ENCODE measurements around the gene ZBTB7C.

Gene ZBTB7C

DNA sequence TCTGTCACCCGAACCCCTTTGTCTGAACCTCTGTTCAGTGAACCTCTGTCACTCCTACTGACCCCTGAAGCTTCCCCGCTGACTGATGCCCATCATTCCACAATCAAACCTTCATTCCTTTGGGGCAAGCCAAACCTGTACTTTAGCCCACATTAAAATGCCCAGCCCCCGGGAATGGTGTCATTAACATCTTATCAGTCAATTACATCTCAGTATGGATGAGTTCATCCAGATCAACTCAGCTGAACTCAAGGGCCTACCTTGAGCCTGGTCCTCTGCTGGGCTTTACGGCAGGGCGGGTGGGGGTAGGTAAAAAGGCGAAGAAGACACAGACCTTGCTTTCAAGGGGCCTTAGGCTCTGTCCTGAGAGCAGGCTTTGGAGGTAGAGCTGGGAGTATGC lies 324.3 kb downstream of the ZBTB7C start:
- TF ChIP-seq, protein P1, sequence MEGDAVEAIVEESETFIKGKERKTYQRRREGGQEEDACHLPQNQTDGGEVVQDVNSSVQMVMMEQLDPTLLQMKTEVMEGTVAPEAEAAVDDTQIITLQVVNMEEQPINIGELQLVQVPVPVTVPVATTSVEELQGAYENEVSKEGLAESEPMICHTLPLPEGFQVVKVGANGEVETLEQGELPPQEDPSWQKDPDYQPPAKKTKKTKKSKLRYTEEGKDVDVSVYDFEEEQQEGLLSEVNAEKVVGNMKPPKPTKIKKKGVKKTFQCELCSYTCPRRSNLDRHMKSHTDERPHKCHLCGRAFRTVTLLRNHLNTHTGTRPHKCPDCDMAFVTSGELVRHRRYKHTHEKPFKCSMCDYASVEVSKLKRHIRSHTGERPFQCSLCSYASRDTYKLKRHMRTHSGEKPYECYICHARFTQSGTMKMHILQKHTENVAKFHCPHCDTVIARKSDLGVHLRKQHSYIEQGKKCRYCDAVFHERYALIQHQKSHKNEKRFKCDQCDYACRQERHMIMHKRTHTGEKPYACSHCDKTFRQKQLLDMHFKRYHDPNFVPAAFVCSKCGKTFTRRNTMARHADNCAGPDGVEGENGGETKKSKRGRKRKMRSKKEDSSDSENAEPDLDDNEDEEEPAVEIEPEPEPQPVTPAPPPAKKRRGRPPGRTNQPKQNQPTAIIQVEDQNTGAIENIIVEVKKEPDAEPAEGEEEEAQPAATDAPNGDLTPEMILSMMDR (IDR thresholded peaks at IDR 0.05) = no peak
- Histone ChIP-seq H3K27ac (no peak overlapping the region), H3K27me3 (ENCODE audit: control insufficient read depth, insufficient read depth, low read length) (no peaks in the 10 kb centered on the region), H3K36me3 (ENCODE audit: control insufficient read depth, insufficient read depth, low read length) (no peaks in the 10 kb centered on the region), H3K79me2 (no peaks in the 10 kb centered on the region), H3K9ac (no peak overlapping the region), H3K4me2 (ENCODE audit: low read length) (no peak overlapping the region), H3K4me1 (peaks cover 3% of the 10 kb centered on the region), H3K4me3 (ENCODE audit: low read depth, low read length) (no peak overlapping the region), H2AFZ (no peak overlapping the region), H3K9me3 (ENCODE audit: control insufficient read depth, low read length) (no peaks in the 10 kb centered on the region)

DNA sequence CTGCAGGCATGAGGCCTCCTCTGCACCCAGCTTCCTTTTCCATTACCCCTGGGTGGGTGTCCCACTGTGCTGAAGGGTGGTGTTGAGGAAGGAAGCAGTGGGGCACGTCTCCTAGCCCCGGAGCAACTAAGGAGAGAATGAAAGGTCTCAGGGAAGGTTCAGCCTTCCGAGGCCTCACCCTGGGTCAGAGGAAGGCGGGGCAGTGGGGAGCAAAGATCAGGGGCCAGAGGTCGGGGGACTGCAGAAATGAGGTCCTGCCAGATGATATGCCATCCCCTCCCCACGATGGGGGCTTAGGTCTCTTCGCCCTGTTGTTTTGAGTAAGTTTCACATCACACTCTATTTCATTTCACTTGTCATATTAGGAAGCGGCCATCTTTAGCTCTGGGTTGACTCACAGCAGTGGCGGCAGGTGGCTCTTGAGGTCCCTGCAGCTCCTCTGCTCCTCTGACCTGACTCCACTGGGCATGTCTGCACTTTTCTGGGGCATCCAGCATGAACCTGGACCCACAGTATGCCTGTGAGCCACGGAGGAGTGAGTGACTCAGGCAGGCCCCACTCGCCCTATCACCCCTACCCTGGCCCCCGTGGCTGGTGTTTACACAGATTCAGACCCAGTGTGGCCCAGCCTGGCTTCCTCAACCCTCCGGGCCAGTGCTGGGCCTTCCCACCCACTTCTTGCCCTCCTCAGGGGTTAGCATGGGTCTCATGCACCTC lies 325.0 kb downstream of the ZBTB7C start:
- Histone ChIP-seq H3K27ac (no peak overlapping the region), H2AFZ (no peak overlapping the region), H3K79me2 (no peaks in the 10 kb centered on the region)

DNA sequence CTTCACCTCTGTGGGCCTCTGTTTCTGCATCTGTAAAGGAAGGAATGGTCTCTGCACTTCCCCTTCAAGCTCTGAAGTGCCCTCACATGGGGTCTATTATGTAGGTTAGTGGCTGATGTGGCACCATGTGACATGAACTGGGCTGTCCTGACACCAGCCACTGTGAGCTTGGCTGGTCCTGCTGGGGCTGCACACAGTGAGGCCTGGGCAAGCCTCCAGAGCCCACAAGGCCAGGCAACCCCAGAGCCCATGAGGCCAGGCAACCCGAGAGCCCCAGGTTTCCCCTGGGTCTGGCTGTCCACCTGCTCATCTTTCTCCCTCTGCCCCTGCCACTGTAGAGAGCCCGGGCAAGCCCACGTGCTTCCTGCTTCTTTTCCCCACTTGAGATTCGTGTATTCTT lies 328.6 kb downstream of the ZBTB7C start:
- no peak overlapping the region for H3K4me2 ChIP-seq (ENCODE audit: low read length)
- no peak overlapping the region for H3K27ac ChIP-seq
- no peaks in the 10 kb centered on the region for H3K27me3 ChIP-seq (ENCODE audit: control insufficient read depth, insufficient read depth, low read length)
- no peaks in the 10 kb centered on the region for H3K36me3 ChIP-seq (ENCODE audit: control insufficient read depth, insufficient read depth, low read length)
- no peak overlapping the region for H2AFZ ChIP-seq
- no peaks in the 10 kb centered on the region for H3K79me2 ChIP-seq
- TF ChIP-seq, protein P1 (IDR thresholded peaks at IDR 0.05) = no peak
- H3K9ac ChIP-seq = no peak overlapping the region
- H3K9me3 ChIP-seq (ENCODE audit: control insufficient read depth, low read length) = no peaks in the 10 kb centered on the region
- H3K4me1 ChIP-seq = peaks cover 3% of the 10 kb centered on the region
- H3K4me3 ChIP-seq (ENCODE audit: low read depth, low read length) = no peak overlapping the region

More for the DNA sequence above, 325.0 kb downstream of the ZBTB7C start:
- no peak overlapping the region for H3K9ac ChIP-seq
- H3K9me3 ChIP-seq (ENCODE audit: control insufficient read depth, low read length) = no peaks in the 10 kb centered on the region
- H3K4me3 ChIP-seq (ENCODE audit: low read depth, low read length) = no peak overlapping the region
- TF ChIP-seq, protein P1 (IDR thresholded peaks at IDR 0.05) = no peak
- peaks cover 3% of the 10 kb centered on the region for H3K4me1 ChIP-seq
- H3K4me2 ChIP-seq (ENCODE audit: low read length) = no peak overlapping the region
- H3K36me3 ChIP-seq (ENCODE audit: control insufficient read depth, insufficient read depth, low read length) = no peaks in the 10 kb centered on the region
- no peaks in the 10 kb centered on the region for H3K27me3 ChIP-seq (ENCODE audit: control insufficient read depth, insufficient read depth, low read length)

DNA sequence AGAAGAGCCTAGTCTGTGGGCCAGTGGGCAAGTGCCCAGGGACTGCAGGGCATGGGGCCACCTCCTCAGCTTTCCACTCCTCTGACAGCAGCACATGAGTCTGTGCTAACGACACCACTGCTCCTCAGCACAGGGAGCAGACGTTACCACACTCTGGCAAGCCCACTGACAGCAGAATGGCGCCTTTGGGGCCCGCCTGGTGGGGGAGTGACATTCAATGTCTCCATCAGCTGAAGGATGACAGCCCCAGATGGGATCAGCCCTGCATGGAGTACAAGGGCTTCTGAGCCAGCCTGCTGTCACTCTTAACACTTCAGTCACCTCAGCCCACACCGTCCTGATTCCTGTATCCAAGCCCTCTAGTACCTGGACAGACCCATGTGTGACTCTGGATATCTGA lies 329.3 kb downstream of the ZBTB7C start:
- Histone ChIP-seq H3K4me3 (ENCODE audit: low read depth, low read length) (no peak overlapping the region), H2AFZ (no peak overlapping the region), H3K4me2 (ENCODE audit: low read length) (no peak overlapping the region), H3K36me3 (ENCODE audit: control insufficient read depth, insufficient read depth, low read length) (no peaks in the 10 kb centered on the region), H3K9ac (no peak overlapping the region), H3K79me2 (no peaks in the 10 kb centered on the region), H3K9me3 (ENCODE audit: control insufficient read depth, low read length) (no peaks in the 10 kb centered on the region), H3K27ac (no peak overlapping the region), H3K27me3 (ENCODE audit: control insufficient read depth, insufficient read depth, low read length) (no peaks in the 10 kb centered on the region), H3K4me1 (peaks cover 2% of the 10 kb centered on the region)
- TF ChIP-seq, protein P1 (IDR thresholded peaks at IDR 0.05) = no peak

DNA sequence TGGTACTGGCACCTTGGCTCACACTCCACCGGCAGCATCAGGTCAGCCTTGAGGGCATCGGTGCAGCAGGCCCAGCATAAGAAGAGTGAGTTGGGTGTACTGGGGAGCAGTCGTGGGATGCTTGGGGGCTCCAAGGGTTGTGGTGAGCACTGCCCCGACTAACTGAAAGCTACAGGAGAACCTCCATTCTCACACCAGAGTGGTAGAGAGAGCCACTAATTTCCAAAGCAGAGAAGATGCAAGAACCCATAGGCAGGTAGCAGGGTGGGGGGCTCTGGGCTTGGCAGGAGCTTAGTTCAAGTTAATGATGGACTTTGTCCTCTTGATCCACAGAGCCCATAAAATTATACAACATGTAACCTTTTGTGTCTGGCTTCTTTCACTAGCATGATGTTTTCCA lies 330.7 kb downstream of the ZBTB7C start:
- H3K4me1 ChIP-seq = no peaks in the 10 kb centered on the region
- no peak overlapping the region for H3K27ac ChIP-seq
- H3K9ac ChIP-seq = no peak overlapping the region
- no peaks in the 10 kb centered on the region for H3K9me3 ChIP-seq (ENCODE audit: control insufficient read depth, low read length)
- H3K27me3 ChIP-seq (ENCODE audit: control insufficient read depth, insufficient read depth, low read length) = no peaks in the 10 kb centered on the region
- H3K4me3 ChIP-seq (ENCODE audit: low read depth, low read length) = no peak overlapping the region
- H3K36me3 ChIP-seq (ENCODE audit: control insufficient read depth, insufficient read depth, low read length) = no peaks in the 10 kb centered on the region
- H2AFZ ChIP-seq = no peak overlapping the region
- no peaks in the 10 kb centered on the region for H3K79me2 ChIP-seq
- TF ChIP-seq, protein P1 (IDR thresholded peaks at IDR 0.05) = no peak
- no peak overlapping the region for H3K4me2 ChIP-seq (ENCODE audit: low read length)
